GM21529 (cell line): ENCODE results near the gene CFAP251.
"Not testable (repeated sequence)": the region's sequence is repeated elsewhere in the genome, so short reads cannot be mapped to it uniquely, and the experiment has no call there.

Source experiments
- ATAC-seq: cut with Tn5 transposase; IDR thresholded peaks from one replicate; pipeline ENCODE4 v1.9.1; 2021; ENCODE audit not compliant: unreplicated experiment

Gene CFAP251

DNA sequence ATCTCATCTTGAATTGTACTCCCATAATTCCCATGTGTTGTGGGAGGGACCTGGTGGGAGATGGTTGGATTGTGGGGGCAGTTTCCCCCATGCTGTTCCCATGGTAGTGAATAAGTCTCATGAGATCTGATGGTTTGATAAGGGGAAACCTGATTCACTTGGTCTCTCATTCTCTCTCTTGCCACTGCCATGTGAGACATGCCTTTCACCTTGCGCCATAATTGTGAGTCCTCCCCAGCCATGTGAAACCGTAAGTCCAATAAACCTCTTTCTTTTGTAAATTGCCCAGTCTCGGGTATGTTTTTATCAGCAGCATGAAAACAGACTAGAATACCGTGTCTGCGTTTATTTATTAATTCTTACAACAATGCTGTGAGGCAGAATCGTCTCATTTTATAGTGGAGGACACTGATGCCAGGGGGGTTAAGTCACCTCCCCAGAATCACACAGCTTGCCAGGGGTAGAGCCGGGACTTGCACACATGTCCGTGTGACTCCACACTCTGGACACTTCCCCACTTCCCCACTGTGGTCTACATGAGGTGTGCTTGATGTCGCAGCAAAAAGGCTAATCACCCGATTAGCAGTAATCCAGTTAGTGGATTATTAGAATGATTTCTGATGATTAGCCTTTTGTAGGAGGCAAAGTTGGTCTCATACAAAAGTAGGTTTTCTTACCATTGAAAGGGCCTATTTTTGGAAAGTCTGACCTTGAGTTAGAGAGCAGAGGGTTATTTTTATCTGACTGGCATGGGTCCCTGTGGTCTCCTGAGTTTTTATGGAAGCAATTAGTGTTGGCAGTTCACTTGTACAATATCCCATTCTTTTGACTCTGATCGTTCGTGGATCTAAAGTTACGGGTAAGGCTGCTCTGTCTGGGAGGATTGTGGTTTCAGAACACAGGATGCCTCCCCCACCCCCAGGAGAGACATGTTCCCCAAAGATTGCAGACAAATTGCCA lies 55.9 kb downstream of the CFAP251 start:
- no peak for ATAC-seq

DNA sequence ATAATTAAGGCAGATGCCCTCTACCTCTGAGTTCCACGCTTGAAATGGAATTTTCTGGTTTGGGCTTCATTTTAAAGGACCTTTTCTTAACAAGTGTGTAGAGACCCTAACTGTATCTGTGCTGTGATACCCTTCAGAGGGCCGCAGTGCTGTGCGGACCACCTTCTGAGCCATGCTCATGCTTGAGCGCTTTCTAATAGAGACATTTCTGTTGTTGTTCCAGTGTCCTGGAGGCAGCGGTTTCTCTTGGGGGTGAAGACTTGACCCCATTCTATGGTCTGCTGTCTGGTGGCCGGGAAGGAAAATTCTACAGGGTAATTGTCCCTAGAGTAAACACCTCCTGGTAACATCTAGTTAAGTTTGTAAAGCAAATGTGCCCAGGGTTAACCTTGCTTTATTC lies 56.6 kb downstream of the CFAP251 start:
- ATAC-seq: no peak

DNA sequence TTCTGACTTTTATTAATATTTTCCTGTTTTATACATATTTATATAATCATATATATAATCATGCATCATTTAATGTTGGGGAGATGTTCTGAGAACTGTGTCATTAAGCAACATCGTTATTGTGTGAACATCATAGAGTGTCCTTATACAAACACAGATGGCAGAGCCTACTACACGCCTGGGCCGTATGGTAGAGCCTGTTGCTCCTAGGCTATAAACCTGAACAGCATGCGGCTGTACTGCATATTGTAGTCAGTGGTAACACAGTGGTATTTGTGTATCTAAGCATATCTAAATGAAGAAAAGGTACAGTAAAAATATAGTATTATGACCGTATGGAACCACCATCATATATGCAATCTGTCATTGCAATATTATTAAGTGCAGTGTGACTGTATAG lies 58.6 kb downstream of the CFAP251 start:
- no peak for ATAC-seq

DNA sequence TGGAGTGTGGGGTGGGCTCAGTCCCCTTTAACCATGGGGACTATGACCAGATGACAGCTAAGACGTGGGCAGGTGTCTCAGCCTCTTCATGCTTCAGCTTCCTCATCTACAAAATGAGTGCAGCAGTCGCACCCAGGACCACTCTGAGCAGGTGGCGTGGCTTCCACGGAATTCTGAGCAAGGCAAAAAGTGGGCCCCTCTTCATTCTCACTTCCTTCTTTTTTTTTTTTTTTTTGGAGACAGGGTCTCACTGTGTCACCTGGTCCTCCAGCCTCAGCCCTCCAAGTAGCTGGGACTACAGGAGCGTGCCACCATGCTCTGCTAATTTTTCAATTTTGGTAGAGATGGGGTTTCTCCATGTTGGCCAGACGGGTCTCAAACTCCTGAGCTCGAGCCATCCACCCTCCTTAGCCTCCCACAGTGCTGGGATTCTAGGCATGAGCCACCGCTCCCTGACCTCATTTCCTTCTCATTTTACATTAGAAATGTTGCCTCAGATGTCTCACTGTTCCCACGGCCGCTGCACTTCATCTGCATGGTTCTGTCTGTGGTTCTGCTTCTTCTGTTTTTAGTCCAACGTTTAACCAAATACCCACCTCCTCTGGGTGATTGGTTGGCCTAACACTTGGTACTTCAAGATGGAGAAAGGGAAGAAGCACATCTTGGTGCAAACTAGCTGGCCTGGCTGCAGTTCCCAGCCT lies 61.9 kb downstream of the CFAP251 start:
- ATAC-seq: peak; percentile 65

DNA sequence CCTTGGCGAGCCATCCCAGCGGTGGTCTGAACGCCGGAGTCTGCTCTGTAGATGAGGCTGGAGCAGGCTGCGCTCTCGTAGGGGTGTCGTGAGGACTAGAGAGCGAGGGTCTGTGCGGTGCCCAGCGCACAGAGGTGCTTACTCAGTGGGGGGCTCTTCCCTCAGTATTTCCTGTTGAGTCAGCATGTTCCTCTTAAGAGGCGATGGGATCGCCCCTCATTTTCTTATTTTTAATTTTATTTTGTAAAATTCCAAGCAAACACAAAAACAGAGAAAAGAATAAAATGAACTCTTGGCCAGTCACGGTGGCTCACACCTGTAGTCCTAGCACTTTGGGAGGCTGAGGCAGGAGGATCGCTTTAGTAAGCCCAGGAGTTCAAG lies 62.5 kb downstream of the CFAP251 start:
- no peak for ATAC-seq

DNA sequence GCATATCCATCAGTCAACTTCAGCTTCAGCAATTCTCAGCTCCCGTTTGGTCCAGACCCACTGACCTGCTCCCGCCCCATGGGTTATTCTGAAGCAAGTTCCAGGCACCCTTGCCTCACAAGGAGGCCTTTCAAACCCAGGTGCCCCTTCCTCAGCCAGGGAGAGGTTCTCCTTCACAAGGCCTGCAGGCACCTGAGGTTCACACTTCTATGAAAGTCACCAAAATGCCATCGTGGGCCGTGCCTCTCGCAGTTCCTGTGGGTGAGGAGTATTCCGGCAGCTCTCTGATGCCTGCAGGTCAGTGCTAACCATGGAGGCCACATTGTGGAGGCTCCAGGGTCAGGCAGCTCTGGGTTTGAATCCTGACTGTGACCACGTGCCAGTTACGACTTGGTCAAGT lies 63.1 kb downstream of the CFAP251 start:
- no peak for ATAC-seq

DNA sequence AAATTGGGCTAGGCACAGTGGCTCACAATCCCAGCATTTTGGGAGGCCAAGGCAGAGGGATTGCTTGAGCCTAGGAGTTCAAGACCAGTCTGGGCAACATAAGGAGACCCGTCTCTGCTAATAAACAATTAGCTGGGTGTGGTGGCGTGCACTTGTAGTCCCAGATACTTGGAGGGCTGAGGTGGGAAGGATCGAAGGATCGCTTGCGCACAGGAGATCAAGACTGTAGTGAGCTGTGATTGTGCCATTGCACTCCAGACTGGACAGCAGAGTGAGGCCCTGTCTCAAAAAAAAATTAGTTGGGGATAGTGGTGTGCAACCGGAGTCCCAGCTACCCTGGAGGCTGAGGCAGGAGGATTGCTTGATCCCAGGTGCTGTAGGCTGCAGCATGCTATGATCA lies 64.6 kb downstream of the CFAP251 start:
- no peak for ATAC-seq

DNA sequence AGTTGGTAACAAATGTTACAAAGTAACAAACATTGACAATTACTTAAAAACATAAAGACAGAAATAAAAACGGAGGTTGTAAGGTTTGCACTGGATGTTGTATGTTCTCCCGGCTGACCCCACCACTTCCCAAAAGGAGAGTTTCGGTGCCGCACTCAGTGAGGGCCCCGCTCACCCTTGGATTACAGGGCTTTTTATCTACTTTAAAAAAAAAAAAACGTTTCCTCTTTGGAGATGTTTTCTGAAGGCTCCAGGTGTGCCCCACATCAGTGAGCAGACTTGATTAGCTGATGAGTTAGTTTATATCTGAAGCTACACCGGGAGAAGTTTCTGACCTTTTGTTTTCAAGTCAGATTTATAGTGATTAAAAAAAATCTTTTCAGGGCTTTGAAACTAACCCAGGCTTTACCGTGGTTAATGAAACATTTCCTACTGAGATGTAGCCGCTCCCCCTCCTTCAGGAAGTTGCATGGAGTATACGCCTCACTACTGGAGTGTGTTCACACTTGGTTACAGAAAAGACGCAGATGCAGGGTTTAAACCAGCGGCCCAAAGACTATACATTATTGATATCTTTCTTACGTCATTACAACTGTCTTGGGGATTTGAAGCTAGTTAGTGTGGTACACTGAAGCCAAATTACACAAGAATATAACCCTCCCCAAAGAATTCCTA lies 65.3 kb downstream of the CFAP251 start:
- ATAC-seq: no peak

DNA sequence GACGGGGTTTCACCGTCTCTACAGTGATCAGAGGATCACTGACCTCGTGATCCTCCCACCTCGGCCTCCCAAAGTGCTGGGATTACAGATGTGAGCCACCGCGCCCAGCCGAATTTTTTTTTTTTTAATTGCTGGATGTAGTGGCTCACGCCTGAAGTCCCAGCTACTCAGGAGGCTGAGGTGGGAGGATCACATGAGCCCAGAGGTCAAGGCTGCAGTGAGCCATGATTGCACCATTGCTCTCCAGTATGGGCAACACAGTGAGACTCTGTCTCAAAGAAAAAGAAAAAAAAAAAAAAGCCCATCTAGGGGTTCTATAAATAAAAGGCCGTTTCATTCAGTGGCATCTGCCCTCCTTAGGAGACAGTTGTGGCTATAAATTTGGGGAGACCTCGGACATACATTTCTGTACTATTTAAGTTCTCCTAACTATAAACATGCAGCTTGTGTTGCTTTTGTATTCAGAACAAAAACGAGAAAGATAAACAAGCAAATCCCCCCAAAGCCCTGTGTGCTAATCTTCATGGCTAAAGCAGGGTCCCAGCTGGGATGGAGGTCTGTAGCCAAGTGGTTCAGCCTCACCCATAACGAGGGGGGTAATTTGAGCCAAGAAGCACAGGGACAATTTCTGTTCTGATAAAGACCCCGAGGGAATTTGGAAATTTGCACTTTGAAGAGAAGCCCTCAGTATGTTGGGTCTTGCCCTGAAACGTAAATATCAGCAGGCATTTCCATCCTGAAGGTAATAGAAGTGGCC lies 68.3 kb downstream of the CFAP251 start:
- ATAC-seq: no peak

DNA sequence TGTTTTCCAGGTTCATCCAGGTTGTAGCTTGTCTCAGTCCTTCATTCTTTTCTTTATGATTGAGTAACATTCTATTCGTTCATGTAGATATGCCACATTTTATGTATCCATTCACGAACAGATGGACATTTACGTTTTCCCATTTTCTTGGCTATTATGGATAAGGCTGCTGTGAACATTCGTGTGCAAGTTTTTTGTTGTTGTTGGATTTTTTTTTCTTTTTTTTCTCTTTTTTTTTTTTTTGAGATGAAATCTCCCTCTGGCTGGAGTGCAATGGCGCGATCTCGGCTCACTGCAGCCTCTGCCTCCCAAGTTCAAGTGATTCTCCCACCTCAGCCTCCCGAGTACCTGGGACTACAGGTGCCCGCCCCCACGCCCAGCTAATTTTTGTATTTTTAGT lies 70.1 kb downstream of the CFAP251 start:
- not testable (repeated sequence) for ATAC-seq

DNA sequence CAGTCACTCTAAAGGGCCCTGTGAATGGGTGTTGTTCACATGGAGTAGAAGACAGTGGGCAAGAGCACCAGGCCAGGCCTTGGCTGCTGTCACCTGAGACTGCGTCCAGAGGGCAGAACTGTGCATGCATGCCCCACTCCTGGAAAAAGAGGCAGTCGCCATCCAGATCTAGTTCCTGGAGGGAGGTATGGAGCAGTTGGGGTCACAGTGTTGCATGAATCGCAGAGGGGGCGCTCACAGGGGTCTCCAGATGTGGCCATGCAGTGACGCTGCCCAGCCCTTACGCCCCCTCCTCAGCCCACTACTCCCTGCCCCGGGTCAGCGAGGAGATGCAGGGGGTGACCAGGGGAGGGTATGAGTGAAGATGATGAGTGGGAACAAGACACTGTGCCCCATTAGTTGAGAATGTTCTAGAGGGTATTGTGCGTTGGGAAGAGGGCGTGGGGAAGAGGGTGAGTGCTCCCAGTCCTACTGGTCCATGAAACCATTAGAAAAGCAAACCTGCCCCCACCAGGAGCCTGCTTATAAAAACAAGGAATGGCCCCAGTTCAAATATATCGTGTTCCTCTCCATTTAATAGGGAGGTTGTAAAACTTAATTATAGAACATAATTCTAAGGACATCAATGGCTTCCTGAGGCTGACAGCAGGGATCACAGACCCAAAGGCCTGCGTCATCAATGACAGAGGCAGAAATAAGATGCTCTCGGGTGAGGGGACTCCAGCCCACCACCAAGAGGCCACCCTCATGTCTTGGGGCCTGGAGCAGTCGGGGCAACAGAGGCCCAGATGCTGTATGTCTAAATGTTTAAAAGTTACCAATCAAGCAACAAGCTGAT lies 71.1 kb downstream of the CFAP251 start:
- ATAC-seq: no peak

DNA sequence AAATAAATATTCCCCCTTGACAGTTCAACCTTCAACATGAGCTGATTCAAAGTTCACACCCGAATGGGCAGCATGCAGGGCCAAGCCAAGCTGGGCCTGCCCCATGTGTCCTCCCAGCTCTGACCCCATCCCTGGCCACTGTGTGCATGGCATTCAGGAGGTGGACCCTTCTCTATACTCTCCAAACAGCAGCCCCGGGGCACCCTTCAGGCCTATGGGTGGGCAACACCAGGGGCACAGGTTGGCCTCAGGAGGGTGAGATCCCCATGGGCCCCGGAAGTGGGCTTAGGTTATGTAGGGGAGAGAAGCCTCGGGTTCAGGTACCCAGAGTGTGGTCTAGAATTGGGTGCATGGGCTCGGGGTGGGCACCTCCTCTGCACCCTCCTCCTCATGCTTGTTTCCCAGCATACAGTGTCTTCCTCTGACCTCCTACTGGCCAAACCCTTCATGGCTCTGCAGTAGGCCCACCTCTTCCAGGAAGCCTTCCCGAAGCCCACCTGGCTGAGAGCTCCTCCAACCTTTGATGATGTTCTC lies 71.8 kb downstream of the CFAP251 start:
- no peak for ATAC-seq

DNA sequence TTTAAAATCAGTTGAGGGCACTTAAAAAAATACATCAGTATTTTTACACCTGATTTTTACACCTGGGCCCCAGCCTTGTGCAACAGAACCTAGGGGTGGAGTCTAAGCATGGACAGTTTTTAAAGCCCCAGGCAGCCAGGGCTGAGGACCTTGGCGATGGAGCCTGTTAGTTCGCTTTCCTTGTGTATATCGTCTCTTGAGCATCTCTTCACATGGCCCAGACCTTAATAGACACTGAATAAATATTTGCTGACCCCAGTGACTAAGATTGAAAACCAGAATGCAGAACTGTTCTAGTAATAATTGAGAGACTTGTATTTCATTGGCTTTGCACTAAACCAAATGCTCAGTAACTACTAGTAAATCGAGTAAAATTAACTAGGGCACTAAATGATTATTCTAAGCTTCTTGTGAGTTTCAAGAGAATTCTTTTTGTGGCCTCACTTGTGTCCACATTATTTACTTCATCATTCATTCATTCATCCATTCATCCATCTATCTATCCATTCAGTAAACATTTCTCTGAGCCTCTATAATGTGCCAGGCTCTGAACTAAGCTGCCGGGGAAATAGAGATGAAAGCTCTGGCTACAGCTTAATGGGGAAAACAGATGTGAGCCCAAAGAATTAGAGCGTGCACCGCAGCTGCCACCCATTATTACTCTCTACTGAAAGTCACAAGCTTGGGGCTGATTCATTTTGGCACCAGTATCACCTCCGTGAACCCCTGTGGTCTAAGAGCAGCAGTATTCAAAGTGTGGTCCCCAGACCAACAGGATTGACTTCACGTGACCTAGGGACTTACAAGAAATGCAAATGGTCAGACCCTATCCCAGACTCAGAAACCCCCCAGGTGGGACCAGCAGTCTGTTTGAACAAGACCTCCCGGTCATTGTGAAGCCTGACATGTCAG lies 72.6 kb downstream of the CFAP251 start:
- ATAC-seq: peak; percentile 67

DNA sequence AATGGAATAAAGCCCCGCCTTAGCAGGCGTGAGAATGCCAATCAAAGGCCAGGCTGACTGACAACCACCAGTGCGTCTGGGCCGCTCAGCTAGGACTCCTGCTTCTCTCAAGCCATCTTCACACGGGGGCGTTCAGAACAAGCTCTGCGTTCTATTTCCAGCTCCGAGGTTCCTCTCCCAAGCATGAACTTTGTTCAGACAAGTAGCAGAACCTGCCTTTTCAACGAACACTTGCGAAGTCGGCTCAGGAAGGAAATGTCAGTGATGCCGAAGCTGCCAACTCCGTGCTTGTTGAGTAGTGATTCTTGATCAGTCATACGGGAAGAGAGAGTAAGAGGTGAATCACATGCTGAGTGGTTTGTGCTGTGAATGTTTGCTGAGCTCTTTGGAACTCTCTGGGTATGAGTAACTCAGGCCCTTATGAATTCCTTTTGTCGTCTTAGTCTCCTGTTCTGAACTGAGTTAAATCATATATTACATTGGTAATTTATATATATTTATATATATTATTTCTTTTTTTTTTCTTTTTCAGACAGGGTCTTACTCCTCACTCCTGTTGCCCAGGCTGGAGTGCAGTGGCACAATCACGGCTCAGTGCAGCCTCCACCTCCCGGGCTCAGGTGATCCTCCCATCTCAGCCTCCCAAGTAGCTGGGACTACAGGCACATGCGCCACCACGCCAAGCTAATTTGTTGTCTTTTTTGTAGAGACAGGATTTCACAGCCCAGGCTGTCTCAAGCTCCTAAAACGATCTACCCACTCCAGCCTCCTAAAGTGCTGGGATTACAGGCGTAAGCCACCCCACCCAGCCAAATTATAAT lies 73.9 kb downstream of the CFAP251 start:
- peak; percentile 85 for ATAC-seq

DNA sequence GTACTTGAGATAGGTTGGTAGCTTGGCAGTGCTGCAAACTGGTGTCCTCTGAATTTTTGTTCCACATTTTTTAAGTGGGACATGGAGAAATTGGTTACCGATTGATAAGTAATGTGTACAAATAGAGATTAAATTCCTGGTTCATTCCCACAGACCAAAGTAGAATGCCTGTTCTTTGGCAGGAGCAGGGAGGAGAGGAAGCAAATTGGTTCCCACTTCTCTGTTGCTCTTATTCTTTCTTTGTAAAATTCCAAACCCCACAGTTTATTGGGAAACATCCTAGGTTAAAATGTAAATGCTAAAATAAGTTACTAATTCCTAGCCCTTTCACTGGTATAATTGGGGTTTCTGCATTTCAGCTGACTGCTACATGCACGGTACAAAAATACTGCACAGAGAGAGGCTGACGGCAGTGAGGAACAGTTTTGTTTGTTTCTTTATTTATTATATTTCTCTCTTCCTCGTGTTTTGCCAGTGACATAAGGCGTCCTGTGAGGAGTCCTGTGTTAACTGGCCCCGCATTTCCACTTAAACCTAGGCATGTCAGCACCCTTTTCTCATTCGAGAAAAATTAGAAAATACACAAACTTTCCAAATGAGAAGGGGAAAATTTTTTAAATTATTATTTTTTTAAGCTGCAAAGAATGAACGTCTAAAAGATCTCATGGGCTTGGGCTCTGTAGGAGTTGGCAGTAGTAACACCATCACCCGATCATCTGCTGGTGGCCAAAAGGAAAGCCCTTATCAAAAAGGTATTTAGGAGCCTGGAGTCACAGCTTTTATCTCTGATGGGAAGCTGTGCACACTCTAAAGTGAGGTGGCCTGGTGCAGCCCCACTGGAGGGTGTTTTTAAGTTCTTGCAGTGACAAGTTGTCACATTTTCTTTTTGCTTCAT lies 77.9 kb downstream of the CFAP251 start:
- no peak for ATAC-seq

DNA sequence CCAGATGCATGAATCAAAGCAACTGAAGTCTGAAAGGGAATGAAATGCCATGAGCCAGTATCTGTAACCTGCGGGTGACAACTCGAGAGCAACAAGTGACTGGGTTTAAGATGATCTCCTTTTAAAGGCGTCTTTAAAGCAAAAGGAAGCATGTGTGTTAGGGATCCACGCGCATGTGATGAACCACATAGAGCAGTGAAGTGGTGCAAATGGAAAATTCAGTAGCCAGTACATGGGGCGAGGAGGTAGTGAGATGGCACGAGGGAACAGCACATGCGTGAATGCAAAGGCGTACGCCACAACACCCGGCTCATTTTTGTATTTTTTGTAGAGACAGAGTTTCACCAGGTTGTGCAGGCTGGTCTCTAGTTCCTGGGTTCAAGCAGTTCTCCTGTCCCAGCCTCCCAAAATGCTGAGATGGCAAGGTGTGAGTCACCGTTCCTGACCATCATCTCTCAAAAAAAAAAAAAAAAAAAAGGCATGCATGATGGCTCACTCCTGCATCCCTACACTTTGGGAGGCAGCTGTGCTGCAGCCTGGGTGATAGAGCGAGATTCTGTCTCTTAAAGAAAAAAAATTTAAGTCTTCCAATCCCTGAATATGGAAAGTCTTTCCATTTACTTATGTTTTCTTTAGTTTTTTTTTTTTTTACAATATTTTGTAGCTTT lies 78.7 kb downstream of the CFAP251 start:
- ATAC-seq: no peak
